Measurements from ENCODE around the gene HAUS2. TPM values are rescaled to one million over a fixed set of nuclear protein-coding genes. Genes with fewer than 3 reads are reported as not detected.

HAUS2 gene
- polyA plus RNA-seq, 2 of the 4 experiments (the other 2 are of a cell fraction): 15.7 to 31.0 TPM

- TF ChIP-seq PBX3 (IDR thresholded peaks at IDR 0.05): no peak
- TF ChIP-seq JUNB (IDR thresholded peaks at IDR 0.05): no peak
- no peak for TF ChIP-seq CHD2 (IDR thresholded peaks at IDR 0.05; ENCODE audit: low read length, partially characterized antibody)
- TF ChIP-seq MAZ (IDR thresholded peaks at IDR 0.05; ENCODE audit: borderline replicate concordance, low read depth, low read length): no peak
Measured at GRCh38 chr15:42591238-42591934, 42.7 kb downstream of the HAUS2 start (continued).

DNA sequence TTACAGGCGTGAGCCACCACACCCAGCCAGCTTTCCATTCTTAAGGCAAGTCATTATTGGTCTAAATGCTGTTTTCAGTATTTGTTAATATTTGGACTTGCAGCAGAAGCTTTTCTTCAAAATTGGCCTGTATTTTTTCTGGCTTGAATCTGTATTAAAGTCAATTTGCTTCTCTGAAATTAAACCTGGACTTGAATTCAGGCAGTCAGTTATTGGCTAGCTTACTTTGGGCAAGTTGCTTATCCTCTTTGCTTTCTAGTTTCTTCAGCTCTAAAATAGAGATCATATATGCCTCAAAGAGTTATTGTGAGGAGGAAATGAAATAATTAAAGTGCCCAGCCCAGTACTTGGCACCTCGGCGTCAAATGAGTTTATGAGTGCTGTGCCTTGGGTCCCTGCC is 44.1 kb downstream of the HAUS2 start:
- Histone ChIP-seq H3K9me3 (no peaks in the 10 kb centered on the region), H3K4me1 (peaks cover 5% of the 10 kb centered on the region; the same call in 2 of the 3 replicates), H3K4me2 (no peak overlapping the region), H3K27ac (no peak overlapping the region), H3K4me3 (no peak overlapping the region)
- WGBS (ENCODE audit: missing lambda C conversion rate): 90% methylated on average over 3 of the region's 3 CpGs
- TF ChIP-seq, protein P1, sequence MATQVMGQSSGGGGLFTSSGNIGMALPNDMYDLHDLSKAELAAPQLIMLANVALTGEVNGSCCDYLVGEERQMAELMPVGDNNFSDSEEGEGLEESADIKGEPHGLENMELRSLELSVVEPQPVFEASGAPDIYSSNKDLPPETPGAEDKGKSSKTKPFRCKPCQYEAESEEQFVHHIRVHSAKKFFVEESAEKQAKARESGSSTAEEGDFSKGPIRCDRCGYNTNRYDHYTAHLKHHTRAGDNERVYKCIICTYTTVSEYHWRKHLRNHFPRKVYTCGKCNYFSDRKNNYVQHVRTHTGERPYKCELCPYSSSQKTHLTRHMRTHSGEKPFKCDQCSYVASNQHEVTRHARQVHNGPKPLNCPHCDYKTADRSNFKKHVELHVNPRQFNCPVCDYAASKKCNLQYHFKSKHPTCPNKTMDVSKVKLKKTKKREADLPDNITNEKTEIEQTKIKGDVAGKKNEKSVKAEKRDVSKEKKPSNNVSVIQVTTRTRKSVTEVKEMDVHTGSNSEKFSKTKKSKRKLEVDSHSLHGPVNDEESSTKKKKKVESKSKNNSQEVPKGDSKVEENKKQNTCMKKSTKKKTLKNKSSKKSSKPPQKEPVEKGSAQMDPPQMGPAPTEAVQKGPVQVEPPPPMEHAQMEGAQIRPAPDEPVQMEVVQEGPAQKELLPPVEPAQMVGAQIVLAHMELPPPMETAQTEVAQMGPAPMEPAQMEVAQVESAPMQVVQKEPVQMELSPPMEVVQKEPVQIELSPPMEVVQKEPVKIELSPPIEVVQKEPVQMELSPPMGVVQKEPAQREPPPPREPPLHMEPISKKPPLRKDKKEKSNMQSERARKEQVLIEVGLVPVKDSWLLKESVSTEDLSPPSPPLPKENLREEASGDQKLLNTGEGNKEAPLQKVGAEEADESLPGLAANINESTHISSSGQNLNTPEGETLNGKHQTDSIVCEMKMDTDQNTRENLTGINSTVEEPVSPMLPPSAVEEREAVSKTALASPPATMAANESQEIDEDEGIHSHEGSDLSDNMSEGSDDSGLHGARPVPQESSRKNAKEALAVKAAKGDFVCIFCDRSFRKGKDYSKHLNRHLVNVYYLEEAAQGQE (IDR thresholded peaks at IDR 0.05): no peak
- TF ChIP-seq HOXB5 (CRISPR knock-in tag; IDR thresholded peaks at IDR 0.05): no peak
- TF ChIP-seq RAD21 (conservative IDR thresholded peaks at IDR 0.05 in 1 of 2, IDR thresholded peaks at IDR 0.05 in 1 of 2): no peak
- TF ChIP-seq TP53 (CRISPR knock-in tag; IDR thresholded peaks at IDR 0.05): no peak
- no peak for TF ChIP-seq FOSL2 (IDR thresholded peaks at IDR 0.05)
- TF ChIP-seq FOSL2 (CRISPR knock-in tag; IDR thresholded peaks at IDR 0.05): no peak
- TF ChIP-seq JUN (IDR thresholded peaks at IDR 0.05): no peak
- TF ChIP-seq, protein P2, sequence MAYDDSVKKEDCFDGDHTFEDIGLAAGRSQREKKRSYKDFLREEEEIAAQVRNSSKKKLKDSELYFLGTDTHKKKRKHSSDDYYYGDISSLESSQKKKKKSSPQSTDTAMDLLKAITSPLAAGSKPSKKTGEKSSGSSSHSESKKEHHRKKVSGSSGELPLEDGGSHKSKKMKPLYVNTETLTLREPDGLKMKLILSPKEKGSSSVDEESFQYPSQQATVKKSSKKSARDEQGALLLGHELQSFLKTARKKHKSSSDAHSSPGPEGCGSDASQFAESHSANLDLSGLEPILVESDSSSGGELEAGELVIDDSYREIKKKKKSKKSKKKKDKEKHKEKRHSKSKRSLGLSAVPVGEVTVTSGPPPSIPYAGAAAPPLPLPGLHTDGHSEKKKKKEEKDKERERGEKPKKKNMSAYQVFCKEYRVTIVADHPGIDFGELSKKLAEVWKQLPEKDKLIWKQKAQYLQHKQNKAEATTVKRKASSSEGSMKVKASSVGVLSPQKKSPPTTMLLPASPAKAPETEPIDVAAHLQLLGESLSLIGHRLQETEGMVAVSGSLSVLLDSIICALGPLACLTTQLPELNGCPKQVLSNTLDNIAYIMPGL (CRISPR knock-in tag; IDR thresholded peaks at IDR 0.05; ENCODE audit: borderline replicate concordance): no peak
- no peak for TF ChIP-seq MYC (IDR thresholded peaks at IDR 0.05; ENCODE audit: borderline replicate concordance, low read length)
- no peak for TF ChIP-seq TFCP2L1 (CRISPR knock-in tag; IDR thresholded peaks at IDR 0.05)
- TF ChIP-seq POLR2A (IDR thresholded peaks at IDR 0.05; ENCODE audit: low read length): no peak
- TF ChIP-seq PHF8 (IDR thresholded peaks at IDR 0.05; ENCODE audit: borderline replicate concordance, low read depth): no peak
- DNase-seq (ENCODE audit: low read depth in 1 of 2, low spot score in 1 of 2) (no peak), ATAC-seq (no peak), FAIRE-seq (no peak)
- ChIA-PET POLR2A (no interaction called here), CTCF (no interaction called here)

DNA sequence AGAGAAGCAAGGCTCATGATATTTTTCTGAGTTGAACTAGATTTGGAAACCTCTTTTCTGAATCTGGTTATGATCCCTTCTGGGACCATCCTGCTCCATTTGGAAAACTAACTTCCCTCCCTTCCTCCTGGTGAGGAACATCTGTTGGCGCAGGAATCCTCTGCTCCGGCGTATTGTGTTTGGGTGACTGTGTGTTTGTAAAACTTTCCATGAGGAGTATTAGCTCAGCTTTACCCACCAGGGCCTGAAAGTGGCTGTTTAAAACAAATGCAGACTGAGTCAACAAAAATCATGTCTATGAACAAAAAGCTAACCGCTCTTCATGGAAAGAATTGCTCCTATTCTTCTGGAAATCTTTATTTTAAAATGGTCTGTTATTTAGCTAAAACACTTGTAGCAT is 44.5 kb downstream of the HAUS2 start:
- no peak overlapping the region for H3K4me3 ChIP-seq
- FAIRE-seq (no peak), ATAC-seq (no peak), DNase-seq (ENCODE audit: low read depth in 1 of 2, low spot score in 1 of 2) (no peak)
- H3K9me3 ChIP-seq: no peaks in the 10 kb centered on the region
- ChIA-PET POLR2A (no interaction called here), CTCF (interaction anchor here (0.6 kb wide), 1 partner anchor 13 kb away, joined by 4 read pairs; no protein-coding TSS in a partner anchor)
- H3K4me2 ChIP-seq: no peak overlapping the region
- 95% methylated on average over 4 of the region's 4 CpGs for WGBS (ENCODE audit: missing lambda C conversion rate)
- H3K27ac ChIP-seq: no peak overlapping the region
- H3K4me1 ChIP-seq: peaks cover 5% of the 10 kb centered on the region; the same call in 2 of the 3 replicates
- no peak for TF ChIP-seq NR3C1 (IDR thresholded peaks at IDR 0.05)
- TF ChIP-seq GATA3 (IDR thresholded peaks at IDR 0.05; ENCODE audit: borderline replicate concordance): no peak
- no peak for TF ChIP-seq RAD21 (conservative IDR thresholded peaks at IDR 0.05 in 1 of 2, IDR thresholded peaks at IDR 0.05 in 1 of 2)
- TF ChIP-seq ZNF302 (CRISPR knock-in tag; IDR thresholded peaks at IDR 0.05): no peak
- TF ChIP-seq TFCP2L1 (CRISPR knock-in tag; IDR thresholded peaks at IDR 0.05): no peak
- TF ChIP-seq BHLHE40 (IDR thresholded peaks at IDR 0.05; ENCODE audit: low read depth, low read length): no peak
- TF ChIP-seq HEYL (CRISPR knock-in tag; IDR thresholded peaks at IDR 0.05): no peak
- TF ChIP-seq HOXA7 (CRISPR knock-in tag; IDR thresholded peaks at IDR 0.05): no peak
- TF ChIP-seq EP300 (IDR thresholded peaks at IDR 0.05): no peak
- no peak for TF ChIP-seq JUNB (IDR thresholded peaks at IDR 0.05)
- no peak for TF ChIP-seq ELK1 (IDR thresholded peaks at IDR 0.05; ENCODE audit: low read depth, low read length)
- no peak for TF ChIP-seq CHD2 (IDR thresholded peaks at IDR 0.05; ENCODE audit: low read length, partially characterized antibody)
- TF ChIP-seq RNF2 (IDR thresholded peaks at IDR 0.05; ENCODE audit: borderline replicate concordance, low read depth): no peak
- no peak for TF ChIP-seq KDM5A (IDR thresholded peaks at IDR 0.05)
- TF ChIP-seq SMC3 (IDR thresholded peaks at IDR 0.05): no peak
- TF ChIP-seq, protein P3, sequence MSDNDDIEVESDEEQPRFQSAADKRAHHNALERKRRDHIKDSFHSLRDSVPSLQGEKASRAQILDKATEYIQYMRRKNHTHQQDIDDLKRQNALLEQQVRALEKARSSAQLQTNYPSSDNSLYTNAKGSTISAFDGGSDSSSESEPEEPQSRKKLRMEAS (IDR thresholded peaks at IDR 0.05): no peak
- no peak for TF ChIP-seq MYC (IDR thresholded peaks at IDR 0.05; ENCODE audit: borderline replicate concordance, low read length)

All from A549 (cell line).